ENCODE data around the gene TCF25.
"Not testable (repeated sequence)": the region's sequence is repeated elsewhere in the genome, so short reads cannot be mapped to it uniquely, and the experiment has no call there.

Gene TCF25

DNA sequence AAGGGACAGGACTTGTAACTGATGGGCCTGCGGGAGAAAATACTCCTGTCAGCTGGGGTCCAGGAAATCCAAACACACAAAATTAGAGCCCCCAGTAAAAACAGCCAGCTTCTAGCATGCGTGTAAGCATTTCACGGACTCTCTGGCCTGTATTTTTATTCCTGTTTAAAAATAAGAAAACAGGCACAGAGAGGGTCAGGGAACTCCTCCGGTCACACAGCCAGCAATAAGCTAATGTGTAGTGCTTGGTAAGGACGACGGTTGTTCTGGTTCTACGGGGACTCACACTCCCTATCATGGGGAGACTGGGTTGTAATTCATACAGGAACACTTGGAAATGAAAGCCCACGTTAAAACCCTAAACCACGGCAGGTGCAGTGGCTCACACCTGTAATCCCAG, 1.5 kb upstream of the TCF25 start:
- no peak for DNase-seq (ENCODE audit: extremely low read depth in 1 of 2, low read depth in 1 of 2)

DNA sequence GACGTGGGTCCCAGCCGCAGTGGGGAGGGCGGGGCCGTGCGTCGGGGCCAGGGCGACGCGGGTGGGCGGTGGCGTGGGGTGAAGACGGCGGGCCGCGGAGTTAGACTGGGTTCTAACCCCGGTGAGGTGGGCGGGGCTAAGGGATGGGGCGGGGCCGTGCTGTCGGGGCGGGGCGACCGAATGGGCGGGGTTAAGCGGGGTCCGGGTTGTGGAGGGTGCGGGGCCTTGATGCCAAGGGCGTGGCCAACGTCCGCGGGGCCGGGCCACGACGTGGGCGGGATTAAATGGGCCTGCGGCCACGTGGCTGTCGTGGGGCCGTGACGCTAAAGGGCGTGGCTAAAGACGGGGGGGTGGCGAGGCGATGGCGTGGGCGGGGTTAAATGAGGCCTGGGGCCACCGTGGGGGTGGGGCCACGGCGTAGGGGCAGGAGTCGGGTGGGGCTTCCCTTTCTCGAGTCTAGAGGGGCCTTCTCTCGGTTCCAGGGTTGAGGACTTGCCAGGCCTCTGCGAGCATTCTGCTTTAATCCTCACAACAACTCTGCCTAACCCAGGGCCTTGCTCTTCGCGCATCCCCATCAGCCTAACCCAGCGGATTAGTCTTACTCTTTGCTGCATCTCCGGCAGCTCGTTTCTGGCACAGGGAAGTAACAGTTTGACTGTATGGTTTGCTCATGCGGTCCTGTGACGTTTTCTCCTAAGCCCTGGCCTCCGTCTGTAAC, 739 bp downstream of the TCF25 start:
- peak; percentile 90 to 92 for DNase-seq (ENCODE audit: extremely low read depth in 1 of 2, low read depth in 1 of 2)

DNA sequence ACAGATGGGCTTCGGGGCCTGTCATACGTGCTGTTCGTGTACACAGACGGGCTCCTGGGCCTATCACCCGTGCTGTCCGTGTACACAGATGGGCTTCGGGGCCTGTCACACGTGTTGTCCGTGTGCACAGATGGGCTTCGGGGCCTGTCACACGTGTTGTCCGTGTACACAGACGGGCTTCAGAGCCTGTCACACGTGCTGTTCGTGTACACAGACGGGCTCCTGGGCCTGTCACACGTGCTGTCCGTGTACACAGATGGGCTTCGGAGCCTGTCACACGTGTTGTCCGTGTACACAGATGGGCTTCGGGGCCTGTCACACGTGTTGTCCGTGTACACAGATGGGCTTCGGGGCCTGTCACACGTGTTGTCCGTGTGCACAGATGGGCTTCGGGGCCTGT, 5.7 kb downstream of the TCF25 start:
- DNase-seq (ENCODE audit: extremely low read depth in 1 of 2, low read depth in 1 of 2): not testable (repeated sequence)

DNA sequence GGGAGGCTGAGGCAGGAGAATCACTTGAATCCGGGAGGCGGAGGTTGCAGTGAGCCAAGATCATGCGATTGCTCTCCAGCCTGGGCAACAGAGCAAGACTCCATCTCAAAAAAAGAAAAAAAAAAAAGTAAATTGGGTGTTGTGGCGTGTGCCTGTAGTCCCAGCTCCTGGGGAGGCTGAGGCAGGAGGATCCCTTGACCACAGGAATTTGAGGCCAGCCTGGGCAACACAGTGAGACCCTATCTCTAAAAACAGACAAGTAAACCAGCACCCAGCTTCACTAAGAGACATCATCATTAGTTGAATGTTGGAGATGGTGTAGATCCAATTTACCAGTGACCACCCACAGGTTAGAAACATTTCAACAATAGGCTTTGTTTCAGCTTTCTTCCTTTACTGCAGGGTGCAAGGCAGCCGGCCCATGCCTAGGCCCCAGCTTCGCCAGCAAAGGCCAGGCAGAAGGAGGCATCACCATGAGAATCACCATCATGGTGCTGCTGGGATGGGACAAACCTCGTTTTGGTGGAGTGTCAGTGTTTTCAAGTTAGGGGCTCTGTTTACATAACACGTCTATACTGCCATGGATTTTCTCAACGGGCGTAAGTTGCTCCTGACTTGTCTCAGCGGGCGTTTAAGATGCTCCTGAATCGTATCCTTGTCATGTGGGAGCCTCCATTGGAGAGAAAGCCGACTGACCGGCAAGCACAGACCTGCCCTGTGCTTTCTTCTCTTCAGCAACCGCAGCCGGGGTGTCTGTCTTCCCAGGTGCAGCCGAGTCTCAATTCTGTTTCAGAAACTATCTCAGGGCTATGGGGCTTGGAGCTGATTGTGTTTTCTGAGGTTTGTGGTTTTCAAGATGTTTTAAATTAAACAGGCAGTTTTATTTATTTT, 7.3 kb downstream of the TCF25 start:
- no peak for DNase-seq (ENCODE audit: extremely low read depth in 1 of 2, low read depth in 1 of 2)

DNA sequence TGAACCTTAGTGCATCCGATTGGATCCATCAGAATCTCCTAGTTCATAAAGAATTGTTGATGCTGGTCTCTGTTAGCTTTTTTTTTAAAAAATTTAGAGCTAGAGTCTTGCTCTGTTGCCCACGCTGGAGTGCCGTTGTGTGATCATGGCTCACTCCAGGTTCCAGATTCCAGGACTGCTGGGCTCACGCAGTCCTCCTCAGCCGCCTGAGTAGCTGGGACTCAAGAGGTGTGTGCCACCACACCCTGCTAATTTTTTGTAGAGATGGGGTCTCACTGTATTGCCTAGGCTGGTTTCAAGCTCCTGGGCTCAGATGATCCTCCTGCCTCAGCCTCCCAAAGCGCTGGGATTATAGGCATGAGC, 8.0 kb downstream of the TCF25 start:
- DNase-seq (ENCODE audit: extremely low read depth in 1 of 2, low read depth in 1 of 2): no peak

DNA sequence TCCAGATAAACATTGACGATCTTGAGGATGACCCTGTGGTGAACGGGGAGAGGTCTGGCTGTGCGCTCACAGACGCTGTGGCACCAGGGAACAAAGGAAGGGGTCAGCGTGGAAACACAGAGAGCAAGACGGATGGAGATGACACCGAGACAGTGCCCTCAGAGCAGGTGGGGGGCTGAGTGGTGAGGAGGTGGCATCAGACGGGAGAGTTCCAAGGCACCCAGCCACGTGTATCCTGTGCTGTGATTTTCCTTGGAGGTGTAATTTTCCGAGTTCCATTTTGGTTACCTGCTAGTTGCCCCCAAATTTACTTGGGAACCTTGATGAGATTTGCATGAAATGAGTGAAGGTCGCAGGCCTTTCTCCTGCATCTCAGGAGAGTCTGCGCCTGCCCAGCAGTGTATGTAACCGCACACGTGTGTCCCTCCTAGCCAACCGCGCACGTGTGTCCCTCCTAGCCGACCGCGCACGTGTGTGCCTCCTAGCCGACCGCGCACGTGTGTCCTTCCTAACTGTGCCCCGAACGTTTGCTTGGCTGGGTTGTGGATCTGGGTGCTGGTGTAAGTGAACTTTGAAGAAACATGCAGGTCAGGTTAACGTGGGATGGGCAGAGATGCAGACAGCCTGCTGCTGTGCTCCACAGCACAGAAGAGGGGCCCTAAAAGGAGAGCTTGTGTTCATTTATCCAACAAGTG, 10.1 kb downstream of the TCF25 start:
- DNase-seq (ENCODE audit: extremely low read depth in 1 of 2, low read depth in 1 of 2): no peak

DNA sequence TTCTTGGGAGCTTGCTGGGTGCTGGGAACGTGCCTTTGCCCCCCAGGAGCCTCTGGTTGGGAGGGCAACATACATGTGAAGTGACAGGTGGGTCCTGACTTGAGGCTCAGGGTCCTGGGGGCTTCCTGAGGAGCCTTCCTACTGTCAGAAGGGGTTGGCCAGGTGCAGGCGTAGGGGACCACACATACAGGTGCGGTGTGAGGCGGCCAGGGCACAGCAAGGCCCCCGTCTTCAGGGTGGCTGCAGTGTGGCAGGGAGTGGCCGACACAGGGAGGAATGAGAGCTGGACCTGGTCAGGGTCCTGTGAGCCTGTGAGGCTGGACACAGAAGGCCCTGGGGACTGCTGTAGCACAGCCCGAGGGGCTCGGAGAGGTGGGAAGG, 10.6 kb downstream of the TCF25 start:
- DNase-seq (ENCODE audit: extremely low read depth in 1 of 2, low read depth in 1 of 2): no peak

DNA sequence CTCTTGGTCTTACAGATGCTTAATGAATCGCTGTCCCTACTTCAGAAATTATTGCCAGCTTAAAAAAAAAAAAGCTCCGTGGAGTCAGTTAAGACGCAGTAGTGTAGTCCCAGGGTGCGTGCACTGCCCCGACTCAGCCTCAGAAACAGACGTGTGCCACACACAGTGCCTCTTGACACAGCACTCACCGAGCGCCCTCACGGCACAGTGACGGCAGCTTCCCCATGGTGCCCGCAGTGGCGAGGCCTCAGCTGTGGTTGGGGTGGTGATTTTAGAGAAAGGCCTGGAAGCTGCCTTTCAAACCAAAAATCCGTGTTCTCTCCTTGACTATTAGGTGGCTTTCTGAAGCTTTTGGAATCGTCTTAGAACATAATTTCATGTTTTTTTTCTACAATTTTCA, 13.9 kb downstream of the TCF25 start:
- no peak for DNase-seq (ENCODE audit: extremely low read depth in 1 of 2, low read depth in 1 of 2)

DNA sequence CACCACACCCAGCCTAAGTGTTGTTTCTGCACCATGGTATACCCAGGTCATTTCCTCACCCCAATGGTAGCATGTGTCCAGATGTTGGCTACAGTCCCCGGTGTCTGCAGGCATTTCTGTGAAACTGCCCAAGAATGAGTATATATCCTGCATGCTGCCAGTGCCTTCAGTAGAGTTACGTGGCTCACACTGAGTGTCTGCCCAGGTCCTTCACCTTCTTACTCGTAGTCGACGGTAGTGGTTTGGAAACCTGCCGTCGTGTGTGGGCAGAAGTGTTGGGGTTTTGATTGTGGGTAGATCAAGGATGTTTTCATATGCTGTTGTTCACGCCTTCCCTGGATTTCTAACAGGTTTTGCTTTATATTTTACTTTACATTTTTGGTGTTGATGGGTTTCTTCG, 16.8 kb downstream of the TCF25 start:
- DNase-seq (ENCODE audit: extremely low read depth in 1 of 2, low read depth in 1 of 2): peak; percentile 18 to 29

DNA sequence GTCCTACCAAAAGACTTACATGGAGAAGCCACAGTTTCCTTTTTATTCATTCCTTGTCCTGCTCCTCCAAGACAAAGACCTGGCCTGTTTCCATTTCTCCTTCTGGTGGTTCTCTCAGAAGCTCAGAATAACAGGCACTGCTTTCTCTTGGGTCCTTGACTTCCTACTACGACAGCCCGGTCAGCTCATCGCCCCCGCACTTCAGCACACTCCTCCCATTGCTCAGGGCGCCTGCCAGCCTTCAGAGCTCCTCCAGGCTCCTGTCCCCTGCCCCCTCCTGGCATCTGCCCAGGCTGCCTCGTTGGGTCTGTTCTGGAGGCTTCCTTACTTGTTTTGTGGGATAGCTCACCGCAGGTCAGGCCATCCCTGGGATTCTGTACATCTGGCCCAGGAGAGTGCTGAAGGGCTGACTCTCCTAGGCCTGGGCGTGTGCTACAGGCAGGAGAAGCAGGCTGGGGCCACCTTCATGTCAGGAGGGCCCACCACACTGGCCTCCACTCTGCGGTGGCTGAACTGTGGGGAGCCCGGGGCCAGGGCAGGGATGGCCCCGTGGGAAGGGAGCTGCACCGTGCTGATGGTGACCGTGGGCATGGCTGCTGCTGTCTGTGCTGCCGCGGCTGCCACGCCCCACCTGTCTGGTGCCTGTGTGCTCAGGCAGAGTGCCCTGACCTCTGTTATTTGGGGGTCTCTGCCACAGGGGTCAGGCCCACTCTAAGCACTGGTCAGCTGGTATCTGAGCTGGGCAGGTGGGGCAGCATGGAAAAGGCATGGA, 17.7 kb downstream of the TCF25 start:
- no peak for DNase-seq (ENCODE audit: extremely low read depth in 1 of 2, low read depth in 1 of 2)

DNA sequence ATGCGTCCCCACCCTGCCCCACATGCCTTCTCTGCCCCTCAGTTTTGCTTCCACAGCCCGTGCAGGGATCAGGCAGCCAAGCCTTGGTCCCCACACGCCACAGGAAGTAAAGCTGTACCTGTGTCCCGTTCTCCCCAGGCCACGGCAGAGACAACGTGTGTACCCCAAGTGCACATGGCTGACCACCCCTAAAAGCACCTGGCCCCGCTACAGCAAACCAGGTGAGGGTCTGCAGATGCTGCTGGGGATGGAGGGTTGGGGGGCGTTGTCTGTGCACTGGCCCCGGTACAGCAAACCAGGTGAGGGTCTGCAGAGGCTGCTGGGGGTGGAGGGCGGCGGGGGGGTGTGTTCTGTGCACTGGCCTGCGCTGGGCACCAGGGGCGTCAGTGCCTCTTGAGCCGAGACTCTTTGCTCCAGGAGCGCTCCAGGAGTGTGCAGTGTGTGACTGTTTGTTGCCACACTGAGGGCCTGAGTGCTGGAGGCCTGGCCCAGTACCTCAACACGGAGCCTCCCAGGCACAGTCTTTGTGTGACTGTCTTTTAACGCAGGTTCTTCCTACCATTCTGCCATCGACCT, 18.8 kb downstream of the TCF25 start:
- no peak for DNase-seq (ENCODE audit: extremely low read depth in 1 of 2, low read depth in 1 of 2)

DNA sequence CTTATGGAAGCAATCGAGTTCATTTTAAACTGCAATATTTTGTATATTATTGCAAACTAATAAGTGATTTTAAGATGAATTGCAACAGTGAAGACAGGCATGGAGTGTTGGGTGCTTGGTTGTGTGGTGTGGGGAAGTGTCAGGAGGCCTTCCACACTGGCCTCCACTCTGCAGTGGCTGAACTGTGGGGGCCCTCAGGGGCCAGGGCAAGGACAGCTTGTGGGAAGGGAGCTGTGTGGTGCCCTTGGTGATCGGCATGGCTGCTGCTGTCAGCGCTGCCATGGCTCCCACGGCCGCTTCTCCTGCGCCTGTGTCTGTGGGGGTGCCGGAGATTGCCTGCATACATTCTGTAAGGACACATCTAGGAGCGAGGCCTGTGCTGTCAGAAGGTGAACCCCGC, 19.2 kb downstream of the TCF25 start:
- DNase-seq (ENCODE audit: extremely low read depth in 1 of 2, low read depth in 1 of 2): no peak

DNA sequence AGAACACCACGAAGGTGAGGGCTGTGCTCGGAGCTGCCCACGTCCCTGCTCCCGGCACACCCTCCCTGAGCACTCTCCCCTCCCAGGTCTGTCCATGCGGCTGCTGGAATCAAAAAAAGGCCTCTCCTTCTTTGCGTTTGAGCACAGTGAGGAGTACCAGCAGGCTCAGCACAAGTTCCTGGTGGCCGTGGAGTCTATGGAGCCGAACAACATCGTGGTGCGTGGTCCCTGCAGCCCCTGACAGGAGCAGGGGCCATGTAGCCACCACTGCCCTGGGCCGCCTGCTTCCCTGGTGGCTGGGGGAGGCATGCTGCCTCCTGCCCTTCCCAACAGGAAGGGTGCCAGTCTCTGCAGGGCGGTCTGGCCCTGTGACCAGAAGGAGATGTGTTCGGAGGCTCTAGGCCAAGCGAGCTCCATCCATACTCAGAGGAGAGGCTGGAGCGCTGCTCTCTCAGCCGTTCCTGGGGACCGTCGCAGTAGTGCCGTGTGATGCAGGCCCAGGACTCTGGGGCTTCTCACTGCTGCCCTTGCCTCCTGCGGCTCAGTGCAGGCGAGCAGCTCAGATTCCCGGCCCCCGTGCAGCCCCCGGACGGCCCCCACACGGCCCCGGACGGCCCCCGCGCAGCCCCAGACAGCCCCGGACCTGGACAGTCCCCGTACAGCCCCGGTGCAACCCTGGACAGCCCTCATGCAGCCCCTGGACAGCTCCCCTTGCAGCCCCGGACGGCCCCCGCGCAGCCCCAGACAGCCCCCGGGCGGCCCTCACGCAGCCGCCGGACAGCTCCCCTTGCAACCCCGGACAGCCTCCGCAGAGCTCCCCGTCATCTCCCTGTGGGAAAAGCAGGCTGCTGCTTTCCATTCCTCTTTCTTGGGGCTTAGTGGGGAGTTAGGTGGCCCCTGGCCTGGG, 20.5 kb downstream of the TCF25 start:
- no peak for DNase-seq (ENCODE audit: extremely low read depth in 1 of 2, low read depth in 1 of 2)

DNA sequence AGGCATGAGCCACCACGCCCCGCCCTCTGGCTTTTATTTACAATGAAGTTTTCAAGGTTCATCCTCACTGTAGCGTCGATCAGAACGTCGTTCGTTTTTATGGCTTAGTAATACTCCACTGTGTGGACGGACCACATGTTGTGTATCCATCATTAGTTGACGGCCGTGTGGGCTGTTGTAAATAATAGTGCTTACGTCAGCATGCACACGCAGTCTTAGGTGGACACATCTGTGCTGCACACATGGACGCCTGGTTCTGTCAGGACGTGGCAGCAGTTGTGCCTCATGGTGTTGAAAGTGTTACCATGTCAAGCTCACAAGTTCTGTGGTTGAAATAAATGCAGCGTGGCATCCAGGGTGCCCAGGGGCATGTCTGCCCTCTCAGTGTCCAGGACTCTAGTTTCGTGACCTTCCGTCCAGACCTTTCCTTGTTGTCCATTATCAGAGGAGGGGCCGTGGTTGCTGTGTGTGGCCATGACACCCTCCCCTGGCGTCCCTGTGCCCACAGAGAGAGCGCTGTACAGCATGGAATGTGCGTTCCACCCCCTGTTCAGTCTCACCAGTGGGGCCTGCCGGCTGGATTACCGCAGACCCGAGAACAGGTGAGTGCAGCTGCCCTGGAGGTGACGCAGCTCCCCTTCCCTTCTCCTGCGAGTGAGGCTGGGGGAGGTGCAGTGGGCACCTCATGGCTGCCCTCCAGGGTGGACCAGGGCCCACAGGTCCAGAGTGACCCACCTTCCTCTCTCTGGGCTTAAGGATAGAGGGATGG, 22.3 kb downstream of the TCF25 start:
- DNase-seq (ENCODE audit: extremely low read depth in 1 of 2, low read depth in 1 of 2): no peak

DNA sequence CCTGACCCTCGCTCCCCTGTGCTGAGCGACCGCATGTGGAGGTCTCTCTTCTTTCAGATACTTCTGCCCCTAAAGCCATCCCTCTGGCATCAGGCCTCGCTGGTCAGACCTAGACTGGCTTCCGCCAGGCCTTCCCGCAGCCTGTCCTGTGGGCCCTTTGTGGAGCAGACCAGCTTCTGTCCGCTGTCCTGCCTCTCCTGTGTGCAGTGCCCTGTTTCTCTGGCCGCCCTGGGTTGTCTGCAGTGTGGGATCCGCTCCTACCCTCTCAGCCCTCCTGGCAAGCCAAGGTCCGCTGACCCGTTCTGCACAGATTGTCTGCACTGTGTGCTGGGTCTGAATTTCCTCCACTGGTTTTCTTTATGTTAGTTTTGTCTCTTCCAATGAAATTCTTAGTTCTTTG, 23.8 kb downstream of the TCF25 start:
- no peak for DNase-seq (ENCODE audit: extremely low read depth in 1 of 2, low read depth in 1 of 2)

DNA sequence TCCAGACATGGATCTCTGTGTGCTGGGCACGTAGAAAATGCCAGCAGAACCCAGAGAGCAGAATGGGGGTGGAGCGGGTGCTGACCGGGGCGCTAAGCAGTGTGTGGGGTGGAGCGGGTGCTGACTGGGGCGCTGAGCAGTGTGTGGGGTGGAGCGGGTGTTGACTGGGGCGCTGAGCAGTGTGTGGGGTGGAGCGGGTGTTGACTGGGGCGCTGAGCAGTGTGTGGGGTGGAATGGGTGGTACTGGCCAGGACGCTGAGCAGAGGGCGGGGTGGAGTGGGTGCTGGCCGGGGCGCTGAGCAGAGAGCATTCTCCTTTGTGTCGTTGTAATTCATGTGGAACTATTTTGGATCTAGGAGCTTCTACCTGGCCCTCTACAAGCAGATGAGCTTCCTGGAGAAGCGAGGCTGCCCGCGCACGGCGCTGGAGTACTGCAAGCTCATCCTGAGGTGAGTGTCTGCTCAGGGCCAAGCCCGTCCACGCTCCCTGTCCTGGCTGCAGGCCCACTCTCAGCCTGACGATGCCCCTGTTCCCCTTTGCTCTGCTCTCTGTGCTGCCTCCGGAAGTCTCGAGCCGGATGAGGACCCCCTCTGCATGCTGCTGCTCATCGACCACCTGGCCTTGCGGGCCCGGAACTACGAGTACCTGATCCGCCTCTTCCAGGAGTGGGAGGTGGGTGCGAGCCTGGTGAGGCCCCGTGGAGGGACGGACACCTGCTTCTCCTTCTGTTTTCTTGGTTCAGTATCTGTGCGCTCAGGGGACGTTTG, 25.0 kb downstream of the TCF25 start:
- DNase-seq (ENCODE audit: extremely low read depth in 1 of 2, low read depth in 1 of 2): no peak

DNA sequence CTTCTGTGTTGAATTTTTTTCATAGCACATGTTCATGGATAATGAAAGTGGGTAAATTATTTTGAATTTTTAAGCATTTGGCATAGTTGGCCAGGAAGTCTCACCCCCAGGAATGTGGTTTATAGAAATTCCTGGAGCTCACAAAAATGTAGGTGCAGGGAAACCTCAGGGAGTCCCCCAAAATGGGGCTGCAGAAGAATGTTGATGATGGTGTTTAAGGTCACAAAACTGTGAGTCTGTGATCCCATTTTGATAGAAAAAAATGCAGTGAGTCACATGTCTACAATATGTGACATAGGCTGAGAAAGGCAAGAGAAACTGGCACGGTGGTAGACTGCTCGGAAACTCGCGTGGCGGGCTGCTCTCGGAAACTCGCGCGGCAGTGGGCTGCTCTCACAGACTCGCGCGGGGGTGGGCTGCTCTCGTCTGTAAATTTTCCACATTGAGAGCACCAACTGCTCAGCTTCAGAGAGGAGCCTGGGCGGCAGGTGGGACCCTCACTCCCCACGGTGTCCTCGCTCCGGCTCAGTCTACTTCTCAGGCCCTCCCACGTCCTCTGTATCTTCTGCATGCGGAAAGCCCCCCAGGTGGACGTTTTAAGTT, 26.6 kb downstream of the TCF25 start:
- DNase-seq (ENCODE audit: extremely low read depth in 1 of 2, low read depth in 1 of 2): no peak

DNA sequence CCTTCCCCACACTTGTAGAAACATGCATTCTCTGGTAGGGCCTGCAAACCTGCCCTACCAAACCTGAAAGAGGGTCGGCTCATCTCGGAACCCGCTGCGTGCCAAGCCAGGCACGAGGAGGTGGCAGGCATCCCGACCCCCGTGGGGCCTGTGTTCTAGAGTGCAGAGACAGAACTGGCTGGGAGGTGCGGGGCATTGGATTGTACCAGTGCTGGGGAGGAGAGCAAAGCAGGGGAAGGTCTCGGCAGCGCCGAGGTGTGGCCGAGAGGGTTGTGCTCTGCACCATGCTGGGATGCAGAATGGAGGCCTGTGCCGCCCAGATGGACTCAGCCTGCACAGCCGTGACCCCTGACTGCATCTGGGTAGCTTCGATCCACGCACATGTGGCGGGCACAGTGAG, 27.5 kb downstream of the TCF25 start:
- no peak for DNase-seq (ENCODE audit: extremely low read depth in 1 of 2, low read depth in 1 of 2)

All from stimulated activated CD8-positive, alpha-beta memory T cell treated with anti-CD3 and anti-CD28 coated beads, Interleukin-7, amount 100 ng/mL, for 48 hours (primary cell).